Activated CD8-positive, alpha-beta memory T cell treated with anti-CD3 and anti-CD28 coated beads, Interleukin-2, amount 10 ng/mL, durations not matched to agents 7 days and 5 days (primary cell): Measurements from ENCODE around the gene NIPBL. TPM values are rescaled to one million over a fixed set of nuclear protein-coding genes. Genes with fewer than 3 reads are reported as not detected.
"Not testable (repeated sequence)": the region's sequence is repeated elsewhere in the genome, so short reads cannot be mapped to it uniquely, and the experiment has no call there.

Source experiments
- ATAC-seq: fragments of 150-1000 bp; cut with Tn5 transposase; one replicate; pipeline ENCODE4 v1.10.0; 2021; ENCODE audit warnings: moderate library complexity
- CTCF ChIA-PET: fragments of 350-600 bp; sonication (Branson Sonifier 250); formaldehyde crosslinking; loops from one replicate; lab custom pipeline; 2021; ENCODE audit warnings: antibody characterized with exemption; lab: Charles Lee
- DNase-seq: peaks from one replicate; pipeline ENCODE4 v3.0.0-alpha.2; 2020
- H3K27ac Mint-ChIP-seq: one replicate; pipeline ENCODE4 v1.8.0; 2021; ENCODE audit warnings: mild to moderate bottlenecking, mixed read lengths
- H3K27me3 Mint-ChIP-seq: one replicate; pipeline ENCODE4 v1.8.0; 2021; ENCODE audit warnings: mixed read lengths
- H3K36me3 Mint-ChIP-seq: one replicate; pipeline ENCODE4 v1.8.0; 2021; ENCODE audit warnings: mild to moderate bottlenecking, mixed read lengths
- H3K4me1 Mint-ChIP-seq: one replicate; pipeline ENCODE4 v1.8.0; 2021; ENCODE audit warnings: mixed read lengths
- H3K4me3 Mint-ChIP-seq: one replicate; pipeline ENCODE4 v1.8.0; 2021; ENCODE audit warnings: mild to moderate bottlenecking, moderate library complexity, mixed read lengths
- H3K9me3 Mint-ChIP-seq: one replicate; pipeline ENCODE4 v1.8.0; 2022; ENCODE audit warnings: low read depth, mixed read lengths
- total RNA-seq, 2 experiments: library from RNA; stranded (reverse); gene quantifications; one replicate each; pipeline ENCODE4 v1.2.3, GENCODE V29; 2021

The NIPBL gene
- total RNA-seq, 2 experiments from 2014 or later: 56.8 to 57.1 TPM

DNA sequence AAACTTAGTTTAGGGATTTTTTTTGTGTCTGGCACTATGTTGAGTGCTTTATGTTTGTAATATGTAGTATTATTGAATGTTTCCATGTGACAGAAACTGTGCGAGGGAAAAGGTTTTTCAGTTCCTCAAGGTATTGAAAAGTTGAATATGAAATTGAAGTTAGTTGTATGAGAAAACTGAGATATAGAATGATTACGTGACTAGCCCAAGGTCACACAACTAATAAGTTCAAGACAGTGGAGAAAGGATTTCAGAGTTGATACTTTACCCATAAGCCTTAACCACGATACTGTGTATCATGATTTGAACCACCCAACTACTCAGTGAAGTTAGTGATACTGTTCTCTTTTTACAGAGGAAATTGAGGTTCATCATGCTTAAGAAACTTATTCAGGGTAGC lies 5.7 kb downstream of the NIPBL start:
- DNase-seq (no peak), ATAC-seq (peak; percentile 50)
- Mint-ChIP-seq H3K27me3 (no peaks in the 10 kb centered on the region), H3K9me3 (no peaks in the 10 kb centered on the region), H3K27ac (no peak overlapping the region), H3K4me3 (no peak overlapping the region), H3K4me1 (peaks cover 45% of the 10 kb centered on the region), H3K36me3 (peaks cover 12% of the 10 kb centered on the region)
- CTCF ChIA-PET: no interaction called here

DNA sequence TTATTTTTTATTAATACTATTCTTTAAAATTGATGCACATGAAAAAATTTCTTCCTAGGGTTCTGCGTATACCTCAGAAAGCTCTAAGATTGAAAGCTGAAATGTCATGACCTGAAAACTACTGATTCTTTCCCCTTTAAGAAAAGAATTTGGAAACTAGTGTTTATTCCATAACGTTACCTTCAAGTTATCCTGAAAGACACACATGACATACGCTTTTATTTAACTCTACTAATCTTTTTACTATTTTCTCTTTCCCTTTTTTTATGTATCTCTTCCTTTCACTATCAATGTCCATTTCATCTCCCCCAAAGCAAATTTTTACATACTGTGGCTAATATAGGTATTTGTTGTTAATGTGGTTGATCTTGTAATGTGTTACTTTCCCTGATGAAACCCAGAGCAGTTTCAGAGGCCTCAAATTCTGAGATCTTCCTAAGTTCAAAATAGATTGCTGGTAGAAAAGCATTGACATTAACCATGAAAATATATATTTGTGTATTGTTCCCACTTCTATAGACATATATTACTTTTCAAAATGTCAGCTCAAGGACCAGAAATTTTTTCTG lies 7.4 kb downstream of the NIPBL start:
- peaks cover 53% of the 10 kb centered on the region for H3K4me1 Mint-ChIP-seq
- no peak overlapping the region for H3K4me3 Mint-ChIP-seq
- DNase-seq (no peak), ATAC-seq (no peak)
- no peak overlapping the region for H3K27ac Mint-ChIP-seq
- no peaks in the 10 kb centered on the region for H3K9me3 Mint-ChIP-seq
- H3K36me3 Mint-ChIP-seq: peaks cover 9% of the 10 kb centered on the region
- no peaks in the 10 kb centered on the region for H3K27me3 Mint-ChIP-seq
- CTCF ChIA-PET: no interaction called here

DNA sequence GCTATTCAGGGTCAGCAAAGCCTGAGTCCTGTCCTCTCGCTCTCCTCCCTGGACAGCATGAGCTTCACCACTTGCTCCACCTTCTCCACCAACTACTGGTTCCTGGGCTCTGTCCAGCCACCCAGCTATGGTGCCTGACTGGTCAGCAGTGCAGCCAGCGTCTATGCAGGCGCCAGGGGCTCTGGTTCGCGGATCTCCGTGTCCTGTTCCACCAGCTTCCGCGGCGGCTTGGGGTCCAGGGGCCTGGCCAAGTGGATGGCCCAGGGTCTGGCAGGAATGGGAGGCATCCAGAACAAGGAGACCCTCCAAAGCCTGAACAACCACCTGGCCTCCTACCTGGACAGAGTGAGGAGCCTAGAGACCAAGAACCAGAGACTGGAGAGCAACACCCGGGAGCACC lies 8.6 kb downstream of the NIPBL start:
- Mint-ChIP-seq H3K4me3 (no peak overlapping the region), H3K27ac (no peak overlapping the region), H3K27me3 (no peaks in the 10 kb centered on the region), H3K36me3 (peaks cover 9% of the 10 kb centered on the region), H3K9me3 (no peaks in the 10 kb centered on the region), H3K4me1 (peaks cover 57% of the 10 kb centered on the region)
- CTCF ChIA-PET: interaction anchor here (1.4 kb wide), 2 partner anchors 9 to 60 kb away, joined by 4 to 5 read pairs; partner anchors contain the start of gene NIPBL
- ATAC-seq: no peak
- no peak for DNase-seq

DNA sequence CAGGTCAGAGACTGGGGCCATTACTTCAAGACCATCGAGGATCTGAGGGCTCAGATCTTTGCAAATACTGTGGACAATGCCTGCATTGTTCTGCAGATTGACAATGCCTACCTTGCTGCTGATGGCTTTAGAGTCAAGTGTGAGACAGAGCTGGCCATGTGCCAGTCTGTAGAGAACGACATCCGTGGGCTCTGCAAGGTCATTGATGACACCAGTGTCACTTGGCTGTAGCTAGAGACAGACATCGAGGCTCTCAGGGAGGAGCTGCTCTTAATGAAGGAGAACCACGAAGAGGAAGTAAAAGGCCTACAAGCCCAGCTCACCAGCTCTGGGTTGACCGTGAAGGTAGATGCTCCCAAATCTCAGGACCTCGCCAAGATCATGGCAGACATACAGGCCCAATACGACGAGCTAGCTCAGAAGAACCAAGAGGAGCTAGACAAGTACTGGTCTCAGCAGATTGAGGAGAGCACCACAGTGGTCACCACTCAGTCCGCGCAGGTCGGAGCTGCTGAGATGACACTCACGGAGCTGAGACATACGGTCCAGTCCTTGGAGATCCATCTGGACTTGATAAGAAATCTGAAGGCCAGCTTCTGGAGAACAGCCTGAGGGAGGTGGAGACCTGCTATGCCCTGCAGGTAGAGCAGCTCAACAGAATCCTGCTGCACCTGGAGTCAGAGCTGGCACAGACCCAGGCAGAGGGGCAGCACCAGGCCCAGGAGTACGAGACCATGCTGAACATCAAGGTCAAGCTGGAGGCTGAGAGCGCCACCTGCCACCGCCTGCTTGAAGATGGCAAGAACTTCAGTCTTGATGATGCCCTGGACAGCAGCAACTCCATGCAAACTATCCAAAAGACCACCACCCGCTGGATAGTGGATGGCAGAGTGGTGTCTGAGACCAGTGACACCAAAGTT lies 9.3 kb downstream of the NIPBL start:
- Mint-ChIP-seq H3K27me3 (no peaks in the 10 kb centered on the region), H3K27ac (no peak overlapping the region), H3K4me3 (no peak overlapping the region), H3K36me3 (peaks cover 13% of the 10 kb centered on the region), H3K4me1 (peaks cover 54% of the 10 kb centered on the region), H3K9me3 (no peaks in the 10 kb centered on the region)
- ATAC-seq (no peak), DNase-seq (no peak)
- CTCF ChIA-PET: interaction anchor here (1.4 kb wide), 2 partner anchors 10 to 59 kb away, joined by 4 to 5 read pairs; partner anchors contain the start of gene NIPBL

DNA sequence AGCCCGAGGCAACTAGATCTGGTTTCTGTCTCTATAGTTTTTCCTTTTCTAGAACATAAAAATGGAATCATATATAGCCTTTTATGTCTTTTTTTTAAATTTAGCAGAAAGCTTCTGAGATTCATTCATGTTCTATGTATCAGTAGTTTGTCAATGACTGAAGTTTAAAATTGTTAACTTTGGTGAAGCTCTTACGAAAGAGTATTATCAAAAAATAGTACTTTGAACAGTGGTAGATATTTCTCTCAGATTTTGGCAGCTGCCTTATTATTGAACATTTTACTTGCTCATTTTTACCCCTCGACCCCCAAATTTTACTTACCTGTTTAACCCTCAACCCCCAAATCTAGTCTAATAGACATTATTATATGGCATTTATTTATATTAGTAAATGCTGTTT lies 10.2 kb downstream of the NIPBL start:
- Mint-ChIP-seq H3K36me3 (peaks cover 22% of the 10 kb centered on the region), H3K4me1 (peaks cover 46% of the 10 kb centered on the region), H3K27ac (no peak overlapping the region), H3K9me3 (no peaks in the 10 kb centered on the region), H3K27me3 (no peaks in the 10 kb centered on the region), H3K4me3 (no peak overlapping the region)
- no peak for ATAC-seq
- DNase-seq: no peak
- CTCF ChIA-PET: interaction anchor here (1.5 kb wide), 1 partner anchor 11 kb away, joined by 3 read pairs; no protein-coding TSS in a partner anchor

DNA sequence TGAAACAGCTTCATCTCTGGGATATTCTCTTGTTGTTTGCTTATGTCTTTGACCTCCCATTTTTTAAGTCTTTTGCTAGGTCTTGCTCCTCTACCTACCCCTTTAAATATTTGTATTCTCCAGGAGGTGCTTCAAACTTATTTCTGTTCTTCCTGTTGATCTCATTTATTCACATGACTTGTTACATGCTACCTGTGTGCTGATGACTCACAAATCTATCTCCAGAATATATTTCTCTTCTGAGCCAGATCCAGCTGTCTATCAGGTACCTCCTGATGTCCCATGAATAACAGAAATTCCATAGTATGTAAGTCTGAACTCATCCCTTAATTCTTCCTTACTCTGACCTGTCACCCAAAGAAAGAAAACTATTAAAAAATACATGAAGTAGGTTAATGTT lies 11.0 kb downstream of the NIPBL start:
- no peak overlapping the region for H3K4me3 Mint-ChIP-seq
- H3K9me3 Mint-ChIP-seq: peaks cover 2% of the 10 kb centered on the region
- ATAC-seq (no peak), DNase-seq (no peak)
- H3K4me1 Mint-ChIP-seq: peaks cover 38% of the 10 kb centered on the region
- H3K27me3 Mint-ChIP-seq: no peaks in the 10 kb centered on the region
- H3K36me3 Mint-ChIP-seq: peaks cover 26% of the 10 kb centered on the region
- H3K27ac Mint-ChIP-seq: peak overlapping the region; percentile 4
- CTCF ChIA-PET: interaction anchor here (1.5 kb wide), 1 partner anchor 10 kb away, joined by 3 read pairs; no protein-coding TSS in a partner anchor

DNA sequence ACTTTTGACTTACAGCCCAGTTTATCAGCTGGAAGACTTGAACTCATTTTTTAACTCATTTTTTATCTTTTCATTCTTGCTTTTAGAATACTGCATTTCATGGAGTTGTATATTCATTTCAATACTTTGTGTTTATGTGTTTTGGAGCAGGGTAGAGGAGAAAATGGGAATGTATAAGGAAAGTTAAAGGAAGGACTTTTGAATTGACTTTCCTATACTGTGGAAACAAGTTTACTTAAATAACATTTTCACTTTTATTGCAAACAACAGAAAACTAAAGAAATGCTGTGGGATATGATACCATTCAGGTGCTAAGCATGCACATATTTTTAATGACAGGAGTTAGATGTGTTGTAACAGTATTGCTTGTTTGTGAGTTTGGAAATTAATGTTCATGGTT lies 11.7 kb downstream of the NIPBL start:
- H3K27ac Mint-ChIP-seq: no peak overlapping the region
- H3K27me3 Mint-ChIP-seq: no peaks in the 10 kb centered on the region
- peaks cover 37% of the 10 kb centered on the region for H3K4me1 Mint-ChIP-seq
- ATAC-seq (no peak), DNase-seq (no peak)
- H3K4me3 Mint-ChIP-seq: no peak overlapping the region
- peaks cover 27% of the 10 kb centered on the region for H3K36me3 Mint-ChIP-seq
- CTCF ChIA-PET: interaction anchor here (1.5 kb wide), 1 partner anchor 10 kb away, joined by 3 read pairs; no protein-coding TSS in a partner anchor
- H3K9me3 Mint-ChIP-seq: peaks cover 2% of the 10 kb centered on the region

DNA sequence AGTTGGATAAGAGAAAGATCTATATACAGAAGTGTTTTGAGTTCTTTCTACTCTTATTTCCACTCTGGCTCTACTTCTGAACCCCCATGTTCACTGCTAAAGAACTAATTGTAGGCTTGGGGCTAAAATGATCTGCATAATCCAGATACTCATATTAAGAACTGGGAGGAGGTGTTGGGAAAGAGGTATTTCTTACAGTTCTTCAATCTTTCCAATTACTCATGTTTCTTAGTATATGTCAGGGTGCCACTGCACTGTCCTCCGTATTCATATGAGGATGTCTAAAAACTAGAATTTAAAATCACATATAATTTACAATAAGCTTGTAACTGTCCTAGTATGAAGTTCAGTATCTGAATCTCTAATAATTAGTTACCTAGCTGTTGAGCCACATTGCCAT lies 12.7 kb downstream of the NIPBL start:
- ATAC-seq (no peak), DNase-seq (no peak)
- Mint-ChIP-seq H3K27me3 (no peaks in the 10 kb centered on the region), H3K4me3 (no peak overlapping the region), H3K36me3 (peaks cover 27% of the 10 kb centered on the region), H3K27ac (no peak overlapping the region), H3K4me1 (peaks cover 32% of the 10 kb centered on the region), H3K9me3 (peaks cover 2% of the 10 kb centered on the region)
- CTCF ChIA-PET: no interaction called here

DNA sequence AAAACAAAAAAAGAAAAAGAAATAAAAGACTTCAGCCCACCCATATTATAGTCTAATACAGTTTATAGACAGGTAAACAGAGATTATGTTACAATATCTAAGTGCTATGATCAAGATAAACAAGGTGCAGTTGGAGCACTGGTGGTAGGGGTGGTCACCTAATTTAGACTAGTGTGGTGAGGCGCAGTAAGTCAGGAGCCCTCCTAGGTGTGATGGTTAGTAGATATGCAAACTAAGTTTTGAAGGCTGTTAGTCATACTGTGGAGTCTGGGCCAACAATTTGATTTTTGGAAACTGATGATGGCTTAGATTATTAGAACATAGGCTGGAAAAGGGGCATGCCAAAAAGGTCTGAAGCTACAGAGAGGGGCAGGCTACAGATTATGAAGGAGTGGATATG lies 14.7 kb downstream of the NIPBL start:
- ATAC-seq (no peak), DNase-seq (no peak)
- H3K9me3 Mint-ChIP-seq: peaks cover 2% of the 10 kb centered on the region
- peaks cover 22% of the 10 kb centered on the region for H3K4me1 Mint-ChIP-seq
- no peak overlapping the region for H3K4me3 Mint-ChIP-seq
- CTCF ChIA-PET: no interaction called here
- H3K27me3 Mint-ChIP-seq: no peaks in the 10 kb centered on the region
- H3K27ac Mint-ChIP-seq: no peak overlapping the region
- peaks cover 23% of the 10 kb centered on the region for H3K36me3 Mint-ChIP-seq

DNA sequence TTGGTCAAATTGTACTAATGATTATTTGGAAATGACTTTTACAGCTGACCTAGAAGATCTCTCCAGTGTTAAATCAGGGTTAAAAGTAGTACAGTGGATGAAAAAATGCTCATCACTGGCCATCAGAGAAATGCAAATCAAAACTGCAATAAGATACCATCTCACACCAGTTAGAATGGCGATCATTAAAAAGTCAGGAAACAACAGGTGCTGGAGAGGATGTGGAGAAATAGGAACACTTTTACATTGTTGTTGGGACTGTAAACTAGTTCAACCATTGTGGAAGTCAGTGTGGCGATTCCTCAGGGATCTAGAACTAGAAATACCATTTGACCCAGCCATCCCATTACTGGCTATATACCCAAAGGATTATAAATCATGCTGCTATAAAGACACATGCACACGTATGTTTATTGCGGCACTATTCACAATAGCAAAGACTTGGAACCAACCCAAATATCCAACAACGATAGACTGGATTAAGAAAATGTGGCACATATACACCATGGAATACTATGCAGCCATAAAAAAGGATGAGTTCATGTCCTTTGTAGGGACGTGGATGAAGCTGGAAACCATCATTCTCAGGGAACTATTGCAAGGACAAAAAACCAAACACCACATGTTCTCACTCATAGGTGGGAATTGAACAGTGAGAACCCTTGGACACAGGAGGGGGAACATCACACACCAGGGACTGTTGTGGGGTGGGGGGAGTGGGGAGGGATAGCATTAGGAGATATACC lies 15.7 kb downstream of the NIPBL start:
- H3K9me3 Mint-ChIP-seq, CTCF ChIA-PET, ATAC-seq, H3K4me3 Mint-ChIP-seq, H3K27ac Mint-ChIP-seq, DNase-seq, H3K27me3 Mint-ChIP-seq: not testable (repeated sequence)
- Mint-ChIP-seq H3K36me3 (peaks cover 25% of the 10 kb centered on the region), H3K4me1 (peaks cover 21% of the 10 kb centered on the region)

DNA sequence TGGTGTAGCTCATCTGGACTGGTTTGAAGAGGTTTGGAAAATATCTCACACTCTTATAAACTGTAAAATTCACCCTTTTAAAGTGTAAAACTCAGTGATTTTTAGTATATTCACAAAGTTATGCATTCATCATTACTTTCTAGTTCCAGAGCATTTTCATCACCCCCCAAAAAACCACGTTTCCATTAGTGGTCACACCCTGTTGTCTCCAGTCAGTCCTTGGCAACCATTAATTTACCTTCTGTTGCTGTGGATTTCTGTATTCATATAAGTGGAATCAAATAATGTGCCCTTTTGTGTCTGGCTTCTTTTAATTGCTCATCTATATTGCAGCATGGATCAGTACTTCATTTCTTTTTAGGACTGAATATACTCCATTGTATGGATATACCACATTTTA lies 18.4 kb downstream of the NIPBL start:
- CTCF ChIA-PET: no interaction called here
- Mint-ChIP-seq H3K4me3 (no peak overlapping the region), H3K27ac (no peak overlapping the region), H3K36me3 (peaks cover 24% of the 10 kb centered on the region), H3K9me3 (peaks cover 2% of the 10 kb centered on the region), H3K27me3 (no peaks in the 10 kb centered on the region), H3K4me1 (peaks cover 5% of the 10 kb centered on the region)
- no peak for DNase-seq
- ATAC-seq: no peak

DNA sequence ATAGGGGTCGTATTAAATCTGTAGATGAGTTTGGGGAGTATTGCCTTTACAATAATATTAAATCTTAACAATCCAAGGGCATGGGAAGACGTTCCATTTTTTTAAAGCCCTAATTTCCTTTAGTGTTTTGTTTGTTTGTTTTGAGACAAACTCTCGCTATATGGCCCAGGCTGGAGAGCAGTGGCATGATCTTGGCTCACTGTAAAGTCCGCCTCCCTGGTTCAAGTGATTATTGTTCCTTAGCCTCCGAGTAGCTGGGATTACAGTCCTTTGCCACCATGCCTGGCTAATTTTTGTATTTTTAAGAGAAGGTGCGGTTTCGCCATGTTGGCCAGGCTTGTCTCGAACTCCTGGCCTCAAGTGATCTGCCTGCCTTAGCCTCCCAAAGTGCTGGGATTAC lies 19.9 kb downstream of the NIPBL start:
- ATAC-seq (no peak), DNase-seq (no peak)
- Mint-ChIP-seq H3K27me3 (no peaks in the 10 kb centered on the region), H3K4me1 (peaks cover 8% of the 10 kb centered on the region), H3K4me3 (no peak overlapping the region), H3K27ac (no peak overlapping the region), H3K36me3 (peaks cover 19% of the 10 kb centered on the region), H3K9me3 (peaks cover 2% of the 10 kb centered on the region)
- CTCF ChIA-PET: no interaction called here

DNA sequence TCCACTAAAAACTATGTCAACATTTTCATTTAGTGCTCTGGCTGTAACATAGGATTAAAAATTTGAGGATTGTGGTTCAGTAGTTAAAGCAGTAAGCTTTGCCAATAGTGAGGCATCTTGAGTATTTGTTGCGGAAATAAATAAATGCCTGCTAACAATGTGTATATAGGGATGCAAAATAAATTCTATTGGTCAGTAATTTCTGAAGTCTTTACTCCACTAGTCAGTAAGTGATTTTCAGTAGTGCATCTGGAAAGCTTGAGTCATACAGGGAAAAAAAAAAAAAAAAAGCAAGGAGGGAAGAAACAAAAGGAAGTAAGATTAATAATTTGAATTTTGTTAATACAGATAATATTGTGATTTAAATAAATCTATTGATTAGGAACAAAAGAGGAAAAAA lies 21.0 kb downstream of the NIPBL start:
- Mint-ChIP-seq H3K4me3 (no peak overlapping the region), H3K27me3 (no peaks in the 10 kb centered on the region), H3K4me1 (peaks cover 17% of the 10 kb centered on the region), H3K9me3 (peaks cover 7% of the 10 kb centered on the region), H3K27ac (no peak overlapping the region), H3K36me3 (peaks cover 21% of the 10 kb centered on the region)
- CTCF ChIA-PET: interaction anchor here (1.4 kb wide), 1 partner anchor 10 kb away, joined by 3 read pairs; no protein-coding TSS in a partner anchor
- no peak for DNase-seq
- ATAC-seq: no peak
